ENCODE measurements around the gene KLHL13. TPM values are rescaled to one million over a fixed set of nuclear protein-coding genes. Genes with fewer than 3 reads are reported as not detected.

Gene KLHL13
- total and polyA plus RNA-seq, 2 of the 8 experiments (the other 6 are each of a cell fraction or from before 2014, with no cell fraction given) = 6.4 to 12.8 TPM

- Histone ChIP-seq H3K23ac (ENCODE audit: insufficient read length) (no peak overlapping the region), H3K4ac (replicated peaks; ENCODE audit: insufficient read length, low read depth, low read length) (no peak overlapping the region), H3K79me2 (ENCODE audit: control insufficient read depth in 1 of 2, insufficient read depth in 2 of 2, low read length in 2 of 2) (no peaks in the 10 kb centered on the region), H2BK12ac (ENCODE audit: low read depth, low read length) (no peak overlapping the region), H3K4me3 (ENCODE audit: extremely low read depth in 1 of 4, insufficient read depth in 2 of 4, low read depth in 3 of 4, low read length in 4 of 4) (no peak overlapping the region), H3K36me3 (ENCODE audit: control insufficient read depth in 2 of 4, insufficient read depth in 4 of 4, low read length in 3 of 4) (no peaks in the 10 kb centered on the region), H2BK20ac (ENCODE audit: low read length) (no peak overlapping the region), H3K9ac (replicated peaks in 1 of 4; ENCODE audit: extremely low read depth in 1 of 4, low read depth in 3 of 4, low read length in 3 of 4) (no peak overlapping the region), H3K79me1 (ENCODE audit: low read depth, low read length) (no peaks in the 10 kb centered on the region), H2AK5ac (ENCODE audit: low read depth, low read length) (no peak overlapping the region), H3K23me2 (ENCODE audit: low read depth, low read length) (no peaks in the 10 kb centered on the region), H2BK120ac (replicated peaks; ENCODE audit: low read depth, low read length) (no peak overlapping the region), H3K4me1 (replicated peaks in 1 of 4; ENCODE audit: control insufficient read depth in 3 of 4, insufficient read depth in 4 of 4, low read length in 3 of 4) (no peaks in the 10 kb centered on the region), H3K14ac (ENCODE audit: insufficient read length) (no peak overlapping the region), H3K9me3 (ENCODE audit: insufficient read depth in 2 of 2, low read depth in 1 of 2, low read length in 1 of 2) (no peaks in the 10 kb centered on the region), H2AFZ (ENCODE audit: low read length) (no peak overlapping the region), H2BK15ac (ENCODE audit: low read length) (no peak overlapping the region), H3K56ac (replicated peaks; ENCODE audit: insufficient read length, low read depth, low read length) (no peak overlapping the region), H4K20me1 (replicated peaks in 1 of 2; ENCODE audit: control insufficient read depth in 1 of 2, insufficient read depth in 2 of 2, low read length in 2 of 2) (no peaks in the 10 kb centered on the region), H4K91ac (replicated peaks; ENCODE audit: insufficient read length, low read length) (no peak overlapping the region), H2BK5ac (ENCODE audit: low read depth, low read length) (no peak overlapping the region), H3K27me3 (replicated peaks in 1 of 4; ENCODE audit: control insufficient read depth in 3 of 4, extremely low read depth in 1 of 4, insufficient read depth in 3 of 4, low read length in 3 of 4) (no peaks in the 10 kb centered on the region), H3K4me2 (ENCODE audit: insufficient read depth in 1 of 2, low read depth in 2 of 2, low read length in 2 of 2) (no peak overlapping the region), H4K8ac (ENCODE audit: extremely low read depth, insufficient read depth, low read length) (no peak overlapping the region), H4K5ac (ENCODE audit: insufficient read length, low read depth, low read length) (no peak overlapping the region), H3K27ac (ENCODE audit: low read depth, low read length) (no peak overlapping the region), H3K18ac (ENCODE audit: extremely low read depth, low read length) (no peak overlapping the region)
- DNase-seq (ENCODE audit: low read depth in 1 of 2, low spot score in 2 of 2) (no peak), FAIRE-seq (no peak)
- CTCF ChIA-PET (ENCODE audit: partially characterized antibody) = interaction anchor here (1.3 kb wide), 1 partner anchor 30 kb away, joined by 3 read pairs; no protein-coding TSS in a partner anchor
- no peak for TF ChIP-seq RXRA (IDR thresholded peaks at IDR 0.05; ENCODE audit: insufficient read depth, low read depth, low read length)
- no peak for TF ChIP-seq ASH2L (IDR thresholded peaks at IDR 0.05; ENCODE audit: low read length)
- TF ChIP-seq ZNF274 (IDR thresholded peaks at IDR 0.05; ENCODE audit: borderline replicate concordance, extremely low read depth, low read length) = no peak
- TF ChIP-seq USF2 (IDR thresholded peaks at IDR 0.05; ENCODE audit: low read length) = no peak
- TF ChIP-seq SUZ12 (IDR thresholded peaks at IDR 0.05; ENCODE audit: low read length) = no peak
- TF ChIP-seq MAX (IDR thresholded peaks at IDR 0.05) = no peak
- no peak for TF ChIP-seq CHD2 (IDR thresholded peaks at IDR 0.05; ENCODE audit: low read length)
- no peak for TF ChIP-seq JUN (IDR thresholded peaks at IDR 0.05; ENCODE audit: low read depth, low read length)
- no peak for TF ChIP-seq POLR2A (IDR thresholded peaks at IDR 0.05; ENCODE audit: control extremely low read depth in 1 of 2, low read depth in 2 of 2, low read length in 2 of 2)
- TF ChIP-seq EP300 (IDR thresholded peaks at IDR 0.05; ENCODE audit: borderline replicate concordance in 1 of 2, low read depth in 2 of 2, low read length in 2 of 2) = no peak
- no peak for TF ChIP-seq RNF2 (IDR thresholded peaks at IDR 0.05; ENCODE audit: borderline replicate concordance, low read depth, low read length, missing control alignments, poor library complexity, severe bottlenecking)
- no peak for TF ChIP-seq HDAC2 (IDR thresholded peaks at IDR 0.05; ENCODE audit: borderline replicate concordance in 1 of 2, low read depth in 2 of 2, low read length in 2 of 2)
- TF ChIP-seq CTBP2 (IDR thresholded peaks at IDR 0.05; ENCODE audit: borderline replicate concordance, insufficient read depth, insufficient read length, low read length) = no peak
- POLR2A ChIA-PET (ENCODE audit: partially characterized antibody) = no interaction called here
Measured at GRCh38 chrX:118016422-118016821, 100.2 kb downstream of the KLHL13 start.

All from H1 (cell line).